ENCODE results near the gene LRRC8D. TPM values are rescaled to one million over a fixed set of nuclear protein-coding genes. Genes with fewer than 3 reads are reported as not detected.
A peak's percentile ranks its signal among the peaks of the same experiment; 100 is the strongest.

The LRRC8D gene
- polyA plus RNA-seq, 2 of the 4 experiments (the other 2 are of a cell fraction) = 41.8 to 76.7 TPM

- TF ChIP-seq, protein P1, sequence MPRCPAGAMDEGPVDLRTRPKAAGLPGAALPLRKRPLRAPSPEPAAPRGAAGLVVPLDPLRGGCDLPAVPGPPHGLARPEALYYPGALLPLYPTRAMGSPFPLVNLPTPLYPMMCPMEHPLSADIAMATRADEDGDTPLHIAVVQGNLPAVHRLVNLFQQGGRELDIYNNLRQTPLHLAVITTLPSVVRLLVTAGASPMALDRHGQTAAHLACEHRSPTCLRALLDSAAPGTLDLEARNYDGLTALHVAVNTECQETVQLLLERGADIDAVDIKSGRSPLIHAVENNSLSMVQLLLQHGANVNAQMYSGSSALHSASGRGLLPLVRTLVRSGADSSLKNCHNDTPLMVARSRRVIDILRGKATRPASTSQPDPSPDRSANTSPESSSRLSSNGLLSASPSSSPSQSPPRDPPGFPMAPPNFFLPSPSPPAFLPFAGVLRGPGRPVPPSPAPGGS (IDR thresholded peaks at IDR 0.05) = 0 out of 3 replicates have a peak, but pooled peaks have one; percentile 26
- TF ChIP-seq, protein P2, sequence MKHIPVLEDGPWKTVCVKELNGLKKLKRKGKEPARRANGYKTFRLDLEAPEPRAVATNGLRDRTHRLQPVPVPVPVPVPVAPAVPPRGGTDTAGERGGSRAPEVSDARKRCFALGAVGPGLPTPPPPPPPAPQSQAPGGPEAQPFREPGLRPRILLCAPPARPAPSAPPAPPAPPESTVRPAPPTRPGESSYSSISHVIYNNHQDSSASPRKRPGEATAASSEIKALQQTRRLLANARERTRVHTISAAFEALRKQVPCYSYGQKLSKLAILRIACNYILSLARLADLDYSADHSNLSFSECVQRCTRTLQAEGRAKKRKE (CRISPR knock-in tag; IDR thresholded peaks at IDR 0.05; ENCODE audit: low read depth) = no peak; the same call in 1 of the 2 replicates
- peak; percentile 31 for TF ChIP-seq MAFK (IDR thresholded peaks at IDR 0.05; ENCODE audit: partially characterized antibody)
- TF ChIP-seq PBX3 (IDR thresholded peaks at IDR 0.05) = no peak
- no peak for TF ChIP-seq RNF2 (IDR thresholded peaks at IDR 0.05; ENCODE audit: borderline replicate concordance, low read depth)
- TF ChIP-seq CHD4 (IDR thresholded peaks at IDR 0.05; ENCODE audit: borderline replicate concordance) = no peak
- no peak for TF ChIP-seq ZNF302 (CRISPR knock-in tag; IDR thresholded peaks at IDR 0.05)
Observed at GRCh38 chr1:89910780-89911179, 89.9 kb downstream of the LRRC8D start (continued).

DNA sequence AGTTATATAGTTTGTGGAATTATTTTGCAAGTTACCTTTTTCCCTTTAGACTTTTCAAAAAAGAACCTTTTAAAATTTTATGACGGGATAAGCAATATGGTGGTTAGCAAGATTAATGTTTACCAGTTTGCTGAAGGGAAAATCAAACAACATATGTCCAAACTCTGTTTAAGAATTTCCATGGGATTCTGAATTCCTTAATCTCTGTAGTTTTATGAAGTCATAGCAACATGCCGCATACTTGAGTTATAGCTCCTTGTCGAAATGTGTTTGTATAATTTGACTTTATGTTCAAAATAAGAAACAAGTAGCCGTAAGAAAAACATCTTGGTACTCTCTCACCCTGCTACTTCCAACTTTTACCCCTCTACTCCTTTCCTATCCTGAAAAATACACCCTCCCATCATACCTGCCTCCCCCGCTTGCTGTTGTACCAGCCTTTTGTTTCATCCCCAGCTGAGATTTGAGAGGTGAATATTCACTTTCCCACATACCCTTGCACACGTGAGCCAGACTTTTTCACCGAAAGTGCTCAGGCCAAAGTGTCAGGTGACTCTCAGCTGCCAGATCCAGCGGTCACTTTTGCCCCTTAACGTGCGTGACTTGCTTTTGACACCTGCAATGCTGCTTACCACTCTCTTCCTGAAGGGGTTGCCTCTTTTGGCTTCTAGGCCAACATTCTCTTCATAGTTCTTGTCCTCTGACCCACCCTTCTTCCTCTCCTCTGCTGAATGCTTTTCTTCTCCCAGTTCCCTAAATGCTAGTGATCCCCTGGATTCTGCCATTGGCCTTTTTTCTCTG, 90.6 kb downstream of the LRRC8D start:
- no peak for FAIRE-seq
- Histone ChIP-seq H3K27ac (peak overlapping the region; percentile 95 to 97), H3K4me2 (peak overlapping the region; percentile 57)

DNA sequence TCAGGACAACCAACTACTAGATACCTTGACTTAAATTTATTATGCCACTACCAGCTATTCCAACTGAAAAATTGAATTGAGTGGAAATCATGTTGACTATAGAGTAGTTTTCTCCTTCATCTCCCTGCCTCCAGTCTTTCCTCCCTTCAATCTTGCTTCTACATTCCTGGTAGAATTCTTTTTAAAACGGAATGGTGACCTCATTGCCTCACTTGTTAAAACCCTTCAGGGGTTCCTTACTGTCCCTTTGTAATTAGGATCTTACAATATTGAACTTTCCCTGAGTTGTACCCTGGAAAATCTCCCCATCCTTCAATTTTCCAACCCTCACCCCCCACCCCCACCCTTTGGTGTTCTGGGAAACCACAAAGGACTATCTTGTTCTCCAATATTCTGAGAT, 91.2 kb downstream of the LRRC8D start:
- Histone ChIP-seq H3K4me3 (no peak overlapping the region), H3K27ac (peak overlapping the region; percentile 95 to 97), H3K9me3 (no peaks in the 10 kb centered on the region), H3K4me2 (peak overlapping the region; percentile 57), H3K4me1 (peaks cover 86% of the 10 kb centered on the region)
- WGBS (ENCODE audit: missing lambda C conversion rate) = 8% methylated on average over 1 of the region's 1 CpG
- ChIA-PET CTCF (no interaction called here), POLR2A (no interaction called here)
- DNase-seq (ENCODE audit: low read depth in 1 of 2, low spot score in 1 of 2) = no peak
- no peak for FAIRE-seq
- ATAC-seq = no peak
- TF ChIP-seq CBX2 (IDR thresholded peaks at IDR 0.05; ENCODE audit: borderline replicate concordance, low read depth) = no peak
- TF ChIP-seq HES2 (IDR thresholded peaks at IDR 0.05) = no peak
- no peak for TF ChIP-seq MAZ (IDR thresholded peaks at IDR 0.05; ENCODE audit: borderline replicate concordance, low read depth, low read length)
- TF ChIP-seq RARB (CRISPR knock-in tag; IDR thresholded peaks at IDR 0.05) = no peak
- no peak for TF ChIP-seq NR3C1 (IDR thresholded peaks at IDR 0.05)
- TF ChIP-seq, protein P1 (IDR thresholded peaks at IDR 0.05) = no peak
- TF ChIP-seq CHD4 (IDR thresholded peaks at IDR 0.05; ENCODE audit: borderline replicate concordance) = no peak
- TF ChIP-seq HOXB5 (CRISPR knock-in tag; IDR thresholded peaks at IDR 0.05) = no peak
- TF ChIP-seq NPAS2 (CRISPR knock-in tag; IDR thresholded peaks at IDR 0.05; ENCODE audit: borderline replicate concordance) = no peak
- TF ChIP-seq ZSCAN20 (CRISPR knock-in tag; IDR thresholded peaks at IDR 0.05) = no peak
- TF ChIP-seq PBX3 (IDR thresholded peaks at IDR 0.05) = no peak
- no peak for TF ChIP-seq USF2 (IDR thresholded peaks at IDR 0.05)
- no peak for TF ChIP-seq SMC3 (IDR thresholded peaks at IDR 0.05)
- TF ChIP-seq EP300 (IDR thresholded peaks at IDR 0.05) = no peak

More for the DNA sequence above, 90.6 kb downstream of the LRRC8D start:
- peak in 1 of 2 experiments; percentile 28; a peak in 4 of 6 replicates for ATAC-seq
- CTCF ChIA-PET = no interaction called here
- Histone ChIP-seq H3K4me1 (peaks cover 88% of the 10 kb centered on the region), H3K9me3 (no peaks in the 10 kb centered on the region), H3K4me3 (no peak overlapping the region)
- TF ChIP-seq HOXB13 (CRISPR knock-in tag; IDR thresholded peaks at IDR 0.05; ENCODE audit: low read depth) (peak; percentile 89), HOXA7 (CRISPR knock-in tag; IDR thresholded peaks at IDR 0.05) (no peak), ZNF302 (CRISPR knock-in tag; IDR thresholded peaks at IDR 0.05) (peak; percentile 80), HOXB5 (CRISPR knock-in tag; IDR thresholded peaks at IDR 0.05) (peak; percentile 80), ZC3H11A (IDR thresholded peaks at IDR 0.05) (no peak), TP53 (CRISPR knock-in tag; IDR thresholded peaks at IDR 0.05) (peak; percentile 46; the same call in 1 of the 2 replicates), RARB (CRISPR knock-in tag; IDR thresholded peaks at IDR 0.05) (no peak), EP300 (IDR thresholded peaks at IDR 0.05) (0 out of 5 replicates have a peak, but pooled peaks of 1 of the 2 experiments have one; percentile 8), FOXS1 (CRISPR knock-in tag; IDR thresholded peaks at IDR 0.05) (0 out of 2 replicates have a peak, but pooled peaks have one; percentile 78), HDAC2 (IDR thresholded peaks at IDR 0.05) (no peak), MAX (IDR thresholded peaks at IDR 0.05) (peak; percentile 53), EHF (CRISPR knock-in tag; IDR thresholded peaks at IDR 0.05) (peak; percentile 82; the same call in 1 of the 2 replicates), JUN (IDR thresholded peaks at IDR 0.05) (peak in 1 of 2 experiments; percentile 29; a peak in 2 of 5 replicates)
- TF ChIP-seq, protein P2 (CRISPR knock-in tag; IDR thresholded peaks at IDR 0.05; ENCODE audit: low read depth) = peak; percentile 53
- DNase-seq (ENCODE audit: low read depth in 1 of 2, low spot score in 1 of 2) = peak; percentile 23 to 72
- POLR2A ChIA-PET = interaction anchor here (0.9 kb wide), 1 partner anchor 35 kb away, joined by 3 read pairs; no protein-coding TSS in a partner anchor
- WGBS (ENCODE audit: missing lambda C conversion rate) = 14% methylated on average over 10 of the region's 10 CpGs
